Stimulated activated naive CD4-positive, alpha-beta T cell treated with Interleukin-2 at 50 U/mL for 16 hours (primary cell): ENCODE data around the gene CKAP4.

Source experiments
- DNase-seq: peaks from one replicate; lab custom pipeline; 2025; lab: John Stamatoyannopoulos, UW

The CKAP4 gene

GRCh38 chr12:106197906-106198623, 49.8 kb downstream of the CKAP4 start:
- no peak for DNase-seq

DNA sequence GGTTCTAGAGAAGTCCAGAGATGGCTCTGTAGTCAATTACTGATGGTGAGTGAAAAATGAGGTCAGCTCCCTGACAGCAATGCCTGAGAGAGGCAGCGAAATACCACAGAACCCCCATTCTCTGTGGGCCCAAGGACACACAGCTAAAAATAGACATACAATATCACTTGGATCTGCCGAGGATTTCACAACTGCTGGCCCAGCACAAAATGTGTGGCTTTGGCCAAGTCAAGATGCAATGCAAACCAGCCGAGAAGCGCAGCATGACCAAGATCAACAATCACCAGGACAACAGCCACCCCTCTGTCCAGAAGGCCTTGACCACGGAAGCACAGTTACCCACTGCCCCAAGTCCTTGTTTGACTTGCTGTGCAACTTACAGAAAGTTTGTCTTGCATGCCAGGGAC, 52.2 kb downstream of the CKAP4 start:
- DNase-seq, result no peak

GRCh38 chr12:106194351-106194750, 53.5 kb downstream of the CKAP4 start:
- DNase-seq, result no peak

DNA sequence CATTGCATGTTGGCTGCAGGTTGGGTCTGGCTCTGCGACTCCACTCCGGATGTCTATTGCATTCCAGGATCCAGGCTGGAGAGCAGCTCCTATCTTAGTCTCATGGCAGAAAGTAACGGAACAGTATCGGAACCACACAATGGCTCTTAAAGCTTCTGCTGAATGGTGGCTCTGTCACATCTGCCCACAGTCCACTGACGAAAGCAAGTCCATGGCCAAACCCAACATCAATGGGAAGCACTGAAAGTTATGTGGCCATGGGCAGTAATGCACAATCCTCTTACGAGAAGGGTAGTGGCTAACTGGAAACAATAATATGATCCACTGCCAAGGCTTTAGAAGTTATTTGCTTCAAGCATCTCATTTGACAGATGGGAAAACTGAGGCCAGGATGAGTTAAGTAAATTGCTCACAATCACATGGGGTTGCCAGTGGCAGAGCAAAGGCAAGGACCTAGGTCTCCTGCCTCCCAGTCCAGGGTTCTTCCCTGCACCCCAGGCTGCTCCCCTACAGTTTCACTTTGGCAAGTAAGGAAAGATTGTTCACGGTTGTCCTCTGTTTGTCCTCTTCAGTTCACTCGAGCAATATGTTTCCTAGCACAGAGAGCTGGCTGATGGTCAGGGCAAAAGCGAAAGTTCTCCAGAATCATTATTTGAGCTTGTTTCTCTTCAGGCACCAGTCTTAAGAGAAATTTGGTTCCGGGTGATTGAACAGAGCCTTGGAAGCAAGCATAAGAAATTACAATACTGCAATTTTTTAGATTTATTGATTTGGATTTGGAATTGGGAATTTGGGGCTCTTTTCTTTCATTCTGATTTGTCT, 54.2 kb downstream of the CKAP4 start:
- DNase-seq, result no peak

GRCh38 chr12:106192659-106193393, 55.0 kb downstream of the CKAP4 start:
- no peak for DNase-seq

- DNase-seq, result no peak
These were observed 57.2 kb downstream of the CKAP4 start for GRCh38 chr12:106190581-106190980.

GRCh38 chr12:106189341-106189740, 58.5 kb downstream of the CKAP4 start:
- DNase-seq, result no peak

GRCh38 chr12:106188256-106188655, 59.6 kb downstream of the CKAP4 start:
- no peak for DNase-seq
